NCI-H1417 (cell line): Measurements from ENCODE around the gene SNRPD1.
"Not testable (repeated sequence)": the region's sequence is repeated elsewhere in the genome, so short reads cannot be mapped to it uniquely, and the experiment has no call there.

Source experiments
- DNase-seq, 3 experiments: peaks; one replicate each; lab custom pipeline; 2025; lab: John Stamatoyannopoulos, UW

Gene SNRPD1

DNA sequence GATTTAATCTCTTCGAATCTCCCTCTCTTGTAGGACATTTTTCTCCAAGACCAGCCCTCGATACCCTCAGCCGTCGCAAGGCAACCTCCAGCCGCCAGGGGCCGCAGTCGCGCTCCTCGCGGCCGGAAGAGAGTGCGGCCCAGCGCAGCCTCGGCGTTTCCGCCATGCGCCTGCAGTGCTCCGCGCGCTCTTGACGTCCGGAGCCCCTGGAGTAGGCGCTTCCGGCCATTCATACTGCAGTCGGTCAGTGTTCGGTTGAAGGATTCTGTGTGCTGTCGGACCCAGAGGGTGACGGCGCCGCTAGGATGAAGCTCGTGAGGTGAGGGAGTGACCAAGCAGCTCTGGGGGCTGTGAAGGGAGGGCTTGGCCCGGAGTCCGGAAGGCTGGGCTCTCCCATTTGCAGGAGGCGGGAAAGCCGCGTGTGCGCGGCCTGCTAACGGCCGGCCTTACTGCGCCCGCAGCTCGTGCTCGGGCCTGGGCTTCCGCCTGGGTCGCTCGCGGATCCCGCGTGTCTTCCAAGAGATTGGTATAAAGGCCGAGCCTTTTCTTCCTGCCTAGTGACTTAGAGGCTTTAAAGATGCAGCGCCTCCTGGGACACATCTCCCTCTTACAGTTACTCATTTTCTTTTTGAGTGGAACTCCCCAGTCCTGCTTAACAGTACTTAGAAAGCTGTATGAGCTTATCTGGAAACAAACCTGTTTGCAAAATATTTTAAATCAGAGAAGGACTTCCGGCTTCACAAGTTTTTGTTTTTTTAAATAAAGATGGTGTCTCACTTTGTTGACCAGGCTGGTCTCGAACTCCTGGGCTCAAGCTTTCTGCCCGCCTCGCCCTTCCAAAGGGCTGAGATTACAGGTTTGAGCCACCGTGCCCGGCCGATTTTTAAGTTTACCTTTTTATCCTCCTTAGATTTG, at the start of gene SNRPD1:
Gene SNRPD1, plus strand, starts transcription at position 190 of the 915 bp plus-strand sequence. Its CDS starts 116 bp downstream, at position 306.
- peak; percentile 88 to 97 (median 96) for DNase-seq

DNA sequence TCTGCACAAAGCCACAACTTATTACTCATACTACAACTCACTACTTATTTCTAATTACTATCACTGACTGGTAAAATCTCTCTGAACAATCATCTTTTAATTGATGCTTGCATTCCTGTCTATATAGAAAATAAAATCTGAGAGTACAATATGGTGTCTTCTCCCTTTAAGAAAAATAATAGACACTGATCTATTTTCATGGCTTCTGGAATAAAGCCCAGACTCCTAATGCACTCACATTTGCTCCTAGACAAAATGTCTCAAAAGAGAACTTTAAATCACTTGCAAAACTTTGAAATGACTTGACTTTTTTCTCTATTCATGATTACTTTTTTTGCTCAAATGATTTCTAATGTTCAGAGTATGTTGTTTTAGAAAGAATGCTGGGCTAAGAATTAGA, 40.3 kb upstream of the SNRPD1 start:
- no peak for DNase-seq

DNA sequence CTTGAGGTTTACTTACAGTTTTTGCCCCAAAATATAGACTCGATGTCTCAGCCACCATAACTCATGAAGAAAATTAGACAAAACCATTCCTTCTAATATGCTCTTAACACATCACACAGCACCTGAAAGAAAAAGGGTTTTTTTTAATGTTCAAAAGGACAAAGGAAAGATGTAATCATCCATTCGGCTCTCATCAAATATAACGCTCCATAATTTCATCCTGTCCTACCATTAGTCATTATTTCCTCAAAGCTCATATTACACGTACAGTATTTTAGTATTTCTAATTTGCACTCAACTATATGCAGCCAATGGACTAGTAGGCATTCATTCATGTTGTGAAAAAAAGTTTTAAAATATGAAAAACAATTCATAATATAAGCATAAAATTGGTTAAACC, 36.5 kb upstream of the SNRPD1 start:
- no peak for DNase-seq

DNA sequence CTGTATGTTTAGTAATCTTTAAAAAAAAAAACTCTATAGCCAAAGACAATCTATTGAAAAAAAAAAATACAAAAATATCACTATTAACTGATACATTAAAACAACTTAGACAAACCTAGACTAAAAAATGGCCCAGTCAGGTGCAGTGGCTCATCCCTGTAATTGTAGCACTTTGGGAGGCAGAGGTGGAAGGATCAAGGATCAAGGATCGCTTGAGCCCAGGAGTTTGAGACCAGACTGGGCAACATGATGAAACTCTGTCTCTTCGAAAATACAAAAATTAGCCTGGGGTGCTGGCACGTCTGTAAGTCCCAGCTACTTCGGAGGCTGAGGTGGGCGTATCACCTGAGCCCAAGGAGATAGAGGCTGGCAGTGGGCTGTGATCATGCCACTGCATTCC, 27.7 kb upstream of the SNRPD1 start:
- no peak for DNase-seq

DNA sequence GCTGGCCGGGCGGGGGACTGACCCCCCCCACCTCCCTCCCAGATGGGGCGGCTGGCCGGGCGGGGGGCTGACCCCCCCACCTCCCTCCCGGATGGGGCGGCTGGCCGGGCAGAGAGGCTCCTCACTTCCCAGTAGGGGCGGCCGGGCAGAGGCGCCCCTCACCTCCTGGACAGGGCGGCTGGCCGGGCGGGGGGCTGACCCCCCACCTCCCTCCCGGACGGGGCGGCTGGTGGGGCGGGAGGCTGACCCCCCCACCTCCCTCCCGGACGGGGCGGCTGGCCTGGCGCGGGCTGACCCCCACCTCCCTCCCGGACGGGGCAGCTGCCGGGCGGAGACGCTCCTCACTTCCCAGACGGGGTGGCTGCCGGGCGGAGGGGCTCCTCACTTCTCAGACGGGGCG, 19.8 kb upstream of the SNRPD1 start:
- not testable (repeated sequence) for DNase-seq

- no peak for DNase-seq
These were observed 18.4 kb upstream of the SNRPD1 start for GRCh38 chr18:21593540-21594257.

GRCh38 chr18:21597620-21598019, 14.5 kb upstream of the SNRPD1 start:
- no peak for DNase-seq

GRCh38 chr18:21598726-21599584, 13.2 kb upstream of the SNRPD1 start:
- DNase-seq: peak in 2 of 3 experiments; percentile 13 to 53

DNA sequence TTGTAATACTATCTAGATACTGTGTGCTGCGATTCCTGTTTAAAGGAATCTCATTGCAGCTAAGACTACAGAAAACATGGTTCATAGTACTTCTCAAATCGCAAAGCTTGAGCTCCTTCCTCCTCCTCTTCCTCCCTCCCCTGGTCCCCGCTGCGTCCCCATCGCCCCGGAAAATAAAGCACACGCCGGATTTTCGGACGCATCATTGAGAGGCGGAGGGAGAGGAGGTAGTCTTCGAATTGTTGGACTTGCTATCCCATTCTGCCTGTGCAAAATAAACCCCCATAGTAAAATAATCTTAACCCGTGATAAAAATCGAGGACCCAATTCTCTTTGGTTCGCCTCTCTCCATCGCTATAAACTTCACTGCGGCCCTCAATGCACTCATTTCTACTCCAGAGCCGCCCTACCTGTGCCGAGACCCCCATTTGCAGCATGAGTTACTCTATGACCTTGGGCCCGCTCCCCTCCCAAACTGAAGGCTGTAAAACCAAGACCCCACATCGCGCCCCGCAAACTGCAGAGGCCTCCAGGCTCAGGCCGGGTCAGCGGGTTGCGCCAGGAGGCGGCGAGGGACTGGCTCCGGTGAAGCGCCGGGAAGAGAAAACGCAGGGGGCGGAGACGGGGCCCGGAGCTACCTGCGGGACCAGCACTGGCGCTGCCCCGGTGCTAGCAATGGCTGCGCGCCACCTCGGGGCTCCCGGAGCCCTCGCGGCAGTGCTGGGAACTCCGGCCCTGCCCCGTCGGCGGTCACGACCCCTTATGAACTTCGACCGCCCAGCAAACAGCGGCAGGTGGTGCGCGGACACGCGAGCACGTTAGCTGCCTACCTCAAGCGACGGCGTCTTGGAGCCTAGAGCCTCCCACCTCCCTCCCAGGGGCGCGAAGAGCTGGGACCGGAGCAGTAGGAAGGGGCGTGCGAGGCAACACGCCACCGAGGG, 12.3 kb upstream of the SNRPD1 start:
- peak; percentile 46 to 97 (median 69) for DNase-seq

DNA sequence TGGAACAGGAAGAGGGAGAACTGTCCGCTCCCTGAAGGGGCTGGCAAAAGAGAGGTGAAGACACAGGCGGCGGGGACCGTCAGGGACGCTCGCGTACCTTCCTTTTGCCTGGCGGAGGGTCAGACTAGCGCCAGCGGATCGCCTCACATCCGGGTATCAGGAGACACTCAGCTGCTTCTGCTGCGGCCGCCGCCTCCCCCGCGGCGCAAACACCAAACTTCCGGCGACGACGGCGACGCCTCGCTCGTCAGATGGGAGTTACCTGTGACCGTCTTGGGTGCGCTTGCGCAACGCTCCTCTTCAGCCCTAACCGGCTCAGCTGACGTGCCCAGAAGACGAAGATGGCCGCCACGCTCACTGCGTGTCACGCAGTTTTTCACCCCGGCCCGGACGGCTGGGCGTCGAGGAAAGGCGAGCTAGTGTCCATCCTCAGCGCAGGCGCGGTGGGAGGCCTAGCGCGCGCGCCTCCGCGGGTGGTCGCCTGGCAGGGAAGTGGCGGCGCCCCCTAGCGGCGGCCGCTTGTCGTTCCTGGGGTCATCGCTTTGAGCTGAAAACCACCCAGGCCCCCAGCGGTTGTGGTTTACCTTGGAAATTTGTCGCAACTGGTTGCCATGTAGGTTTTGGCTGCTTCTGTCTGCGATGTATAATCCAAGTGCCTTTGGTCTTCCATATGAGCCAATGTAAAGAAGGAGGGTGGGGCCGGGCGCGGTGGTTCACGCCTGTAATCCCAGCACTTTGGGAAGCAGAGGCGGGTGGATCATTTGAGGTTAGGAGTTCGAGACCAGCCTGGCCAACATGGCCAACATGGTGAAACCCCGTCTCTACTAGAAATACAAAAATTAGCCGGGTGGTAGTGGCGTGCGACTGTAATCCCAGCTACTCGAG, 11.3 kb upstream of the SNRPD1 start, which contains the start of gene ESCO1:
Gene ESCO1, minus strand, starts transcription at position 179 of the 885 bp plus-strand sequence. CDS start 25,861 bp downstream, outside the sequence.
- peak; percentile 95 to 99 (median 98) for DNase-seq

DNA sequence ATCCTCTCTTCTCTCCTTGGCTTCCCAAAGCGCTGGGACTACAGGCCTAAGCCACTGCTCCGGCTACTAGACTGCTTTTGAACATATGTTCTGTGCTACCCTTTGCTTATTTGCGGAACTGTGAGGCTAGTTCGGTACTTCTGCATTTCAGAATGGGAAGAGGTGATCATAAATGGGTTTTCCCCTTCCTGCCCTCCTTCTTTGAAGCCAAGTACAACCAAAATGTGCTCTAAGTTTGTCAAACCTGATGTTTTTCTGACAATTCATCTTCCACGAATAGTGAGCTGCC, 9.9 kb upstream of the SNRPD1 start:
- DNase-seq: no peak

GRCh38 chr18:21604671-21605070, 7.4 kb upstream of the SNRPD1 start:
- no peak for DNase-seq

DNA sequence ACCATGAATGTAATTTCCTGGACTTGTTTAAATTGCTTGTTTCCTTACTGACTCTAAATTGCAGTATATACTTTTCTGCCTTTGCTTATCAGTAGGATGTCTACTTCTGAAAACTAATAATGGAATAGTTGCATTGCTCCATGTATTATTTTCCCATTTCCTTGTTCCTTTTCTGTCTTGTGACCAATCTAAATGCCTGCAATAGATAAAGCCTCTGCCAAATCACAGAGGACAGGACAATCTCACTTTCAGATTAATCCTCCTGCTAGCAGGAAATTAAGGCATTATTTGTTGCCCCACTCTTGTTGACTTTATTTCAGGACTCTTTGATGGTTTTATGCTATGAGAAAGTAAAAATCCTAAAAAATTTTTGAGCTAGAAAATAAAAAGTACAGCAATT, 6.9 kb upstream of the SNRPD1 start:
- DNase-seq: no peak

GRCh38 chr18:21611401-21612124, 551 bp upstream of the SNRPD1 start:
- peak in 1 of 3 experiments; percentile 1 for DNase-seq

DNA sequence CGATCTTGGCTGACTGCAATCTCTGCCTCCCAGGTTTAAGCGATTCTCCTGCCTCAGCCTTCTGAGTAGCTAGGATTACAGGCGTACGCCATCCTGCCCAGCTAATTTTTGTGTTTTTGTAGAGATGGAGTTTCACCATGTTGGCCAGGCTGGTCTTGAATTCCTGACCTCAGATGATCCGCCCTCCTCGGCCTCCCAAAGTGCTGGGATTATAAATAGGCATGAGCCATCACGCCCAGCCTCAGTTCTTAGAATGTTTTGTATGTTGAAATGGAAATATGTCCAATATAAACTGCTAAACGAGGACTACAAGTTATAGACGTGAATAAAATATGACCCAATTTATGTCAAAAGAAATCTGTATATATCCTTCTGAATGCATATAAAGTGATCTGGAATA, 9.5 kb downstream of the SNRPD1 start:
- not testable (repeated sequence) for DNase-seq

DNA sequence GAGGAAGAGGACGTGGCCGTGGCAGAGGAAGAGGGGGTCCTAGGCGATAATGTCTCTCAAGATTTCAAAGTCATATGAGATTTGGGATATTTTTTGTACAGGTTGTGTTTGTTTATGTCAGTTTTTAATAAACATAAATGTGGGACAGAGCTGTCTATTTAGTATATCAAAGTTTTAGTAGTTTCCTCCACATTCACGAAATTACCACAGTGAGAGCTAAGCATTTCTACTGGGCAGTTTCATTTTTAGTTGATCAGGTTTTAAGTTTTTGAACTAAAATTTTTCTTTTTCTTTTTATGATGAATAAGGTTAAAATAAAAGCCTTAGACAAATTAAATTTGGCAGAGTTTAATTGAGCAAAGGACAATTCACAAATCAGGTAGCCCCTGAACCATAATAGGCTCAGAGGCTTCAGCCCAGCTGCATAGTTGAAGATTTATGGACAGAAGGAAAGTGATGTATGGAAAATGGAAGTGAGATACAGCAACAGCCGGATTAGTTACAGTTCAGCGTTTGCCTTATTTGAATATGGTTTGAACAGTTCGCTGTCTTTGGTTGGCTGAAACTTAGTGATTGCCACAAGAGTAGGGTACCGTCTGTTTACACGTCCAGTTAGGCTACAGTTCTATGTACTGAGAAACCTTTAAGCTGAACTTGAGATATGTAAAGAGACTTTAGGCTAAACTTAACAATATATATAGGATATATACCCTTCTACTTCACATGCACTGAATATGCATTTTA, 17.1 kb downstream of the SNRPD1 start:
- DNase-seq: no peak

DNA sequence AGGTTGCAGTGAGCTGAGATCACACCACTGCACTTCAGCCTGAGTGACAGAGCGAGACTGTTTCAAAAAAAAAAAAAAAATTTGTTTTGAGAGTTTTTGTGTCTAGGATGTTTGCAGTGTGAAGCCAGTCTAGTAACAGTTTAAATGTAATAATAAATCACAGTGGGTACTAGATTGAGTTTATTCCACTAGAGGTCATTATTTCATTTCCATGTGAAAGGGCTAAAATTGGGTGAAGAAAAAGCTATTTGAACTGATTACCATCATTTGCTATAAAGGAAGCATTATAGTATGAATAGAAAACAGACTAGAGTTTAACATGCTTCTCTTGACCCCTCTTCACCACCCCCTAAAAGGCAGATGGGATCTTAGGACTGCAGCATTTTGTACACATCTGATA, 20.3 kb downstream of the SNRPD1 start:
- DNase-seq: no peak

DNA sequence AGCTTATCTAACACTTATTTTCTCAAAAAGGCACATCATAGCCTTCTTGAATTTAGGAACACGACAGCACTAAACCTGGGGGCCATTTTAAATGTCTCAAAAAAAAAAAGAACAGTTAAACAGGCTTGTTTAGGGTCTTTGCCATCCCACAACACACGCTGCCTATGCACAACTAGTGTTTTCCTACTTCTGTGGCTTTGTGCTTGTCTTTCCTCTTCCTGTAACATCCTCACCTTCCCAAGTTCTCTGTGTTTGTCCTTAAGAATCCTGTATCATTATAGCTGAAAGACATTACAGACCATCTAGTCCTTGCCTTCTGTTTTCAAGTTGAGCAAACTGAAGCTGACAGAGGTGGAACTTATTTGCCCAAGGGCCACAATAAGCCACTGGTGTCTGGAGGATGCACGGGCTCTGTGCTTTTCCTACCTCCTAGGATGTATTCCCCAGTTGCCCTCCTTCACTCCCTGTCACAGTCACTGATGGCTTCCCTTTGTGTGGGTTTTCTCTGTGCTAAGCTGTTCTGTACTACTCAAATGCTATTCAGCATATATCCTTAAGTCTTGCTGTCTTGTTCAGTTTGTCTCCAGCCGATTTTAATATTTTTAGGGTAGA, 22.6 kb downstream of the SNRPD1 start:
- DNase-seq: no peak
